Measurements from ENCODE around the gene MFSD6.

Gene MFSD6

DNA sequence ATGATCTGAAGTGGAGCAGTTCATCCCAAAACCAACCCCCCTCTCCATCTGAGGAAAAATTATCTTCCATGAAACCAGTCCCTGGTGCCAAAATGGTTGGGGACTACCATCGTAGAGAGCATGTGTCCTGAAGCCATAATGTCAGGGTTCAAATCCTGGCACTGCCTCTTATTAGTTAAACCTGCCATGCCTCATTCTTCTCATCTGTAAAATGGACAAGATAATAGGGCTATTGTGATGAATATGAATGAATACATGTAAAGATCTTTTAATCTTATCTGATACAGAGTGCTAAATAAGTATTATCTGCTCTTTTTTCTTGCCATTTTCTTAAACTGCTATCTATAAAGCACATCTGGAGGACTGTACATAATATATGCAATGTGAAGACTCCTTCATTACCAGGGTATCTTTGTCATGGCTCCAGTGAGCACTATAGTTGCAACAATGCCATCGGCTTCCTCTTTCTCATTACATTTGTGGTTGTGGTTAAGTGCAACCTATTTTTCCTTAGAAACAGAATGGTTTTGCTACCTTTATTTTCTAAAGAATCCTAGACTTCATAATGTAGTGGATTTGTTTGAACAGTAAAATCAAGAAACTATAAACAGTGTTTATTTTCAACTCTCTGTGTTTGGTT is 27.0 kb downstream of the MFSD6 start:
- Mint-ChIP-seq H3K4me3 (peak overlapping the region; percentile 30), H3K9me3 (no peaks in the 10 kb centered on the region), H3K36me3 (ENCODE audit: low read depth) (peaks cover 55% of the 10 kb centered on the region), H3K4me1 (ENCODE audit: low read depth) (peaks cover 42% of the 10 kb centered on the region), H3K27ac (no peak overlapping the region), H3K27me3 (ENCODE audit: low read depth) (no peaks in the 10 kb centered on the region)
- no peak for DNase-seq (ENCODE audit: low spot score)

DNA sequence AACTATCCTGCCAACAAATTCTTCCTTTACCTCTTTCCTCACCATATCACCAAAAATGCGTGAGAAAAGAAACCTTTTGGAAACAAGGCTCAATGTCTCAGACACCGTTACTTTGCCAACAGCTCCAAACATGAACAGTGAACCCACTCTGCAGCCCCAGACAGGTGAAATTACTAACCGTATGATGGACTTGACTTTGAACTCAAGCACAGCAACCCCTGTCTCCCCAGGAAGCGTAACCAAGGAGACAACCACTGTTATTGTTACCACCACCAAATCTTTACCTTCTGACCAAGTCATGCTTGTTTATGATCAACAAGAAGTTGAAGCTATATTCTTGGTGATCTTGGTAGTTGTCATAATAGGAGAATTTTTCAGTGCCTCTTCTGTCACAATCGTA is 28.4 kb downstream of the MFSD6 start:
- no peak overlapping the region for H3K27ac Mint-ChIP-seq
- no peaks in the 10 kb centered on the region for H3K27me3 Mint-ChIP-seq (ENCODE audit: low read depth)
- no peak overlapping the region for H3K4me3 Mint-ChIP-seq
- H3K4me1 Mint-ChIP-seq (ENCODE audit: low read depth): peaks cover 48% of the 10 kb centered on the region
- DNase-seq (ENCODE audit: low spot score): no peak
- no peaks in the 10 kb centered on the region for H3K9me3 Mint-ChIP-seq
- peaks cover 54% of the 10 kb centered on the region for H3K36me3 Mint-ChIP-seq (ENCODE audit: low read depth)

- Mint-ChIP-seq H3K4me3 (no peak overlapping the region), H3K9me3 (no peaks in the 10 kb centered on the region), H3K27ac (no peak overlapping the region), H3K27me3 (ENCODE audit: low read depth) (no peaks in the 10 kb centered on the region), H3K4me1 (ENCODE audit: low read depth) (peaks cover 35% of the 10 kb centered on the region), H3K36me3 (ENCODE audit: low read depth) (peaks cover 49% of the 10 kb centered on the region)
- no peak for DNase-seq (ENCODE audit: low spot score)
Measured at GRCh38 chr2:190440113-190440512, 32.0 kb downstream of the MFSD6 start.

DNA sequence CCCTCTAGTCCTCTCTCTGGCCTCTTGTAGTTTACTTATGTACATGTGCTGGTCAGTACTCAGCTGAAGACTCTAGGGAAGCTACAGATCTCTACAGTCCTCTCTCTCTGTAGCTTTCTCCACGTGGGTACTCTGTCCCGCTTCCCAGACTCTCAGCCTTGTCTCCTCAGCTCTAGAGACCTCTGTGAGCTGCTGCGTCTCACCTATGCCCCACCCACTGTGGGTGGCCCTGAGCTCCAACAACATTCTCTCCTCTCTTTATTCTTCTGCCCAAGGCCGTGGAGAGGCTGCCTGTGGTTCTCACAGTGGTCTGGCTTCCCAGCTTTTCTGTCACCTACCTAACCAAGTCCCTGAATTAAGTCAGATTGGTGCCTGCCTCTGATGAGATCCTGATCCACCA is 33.4 kb downstream of the MFSD6 start:
- Mint-ChIP-seq H3K27ac (no peak overlapping the region), H3K9me3 (no peaks in the 10 kb centered on the region), H3K4me3 (no peak overlapping the region), H3K36me3 (ENCODE audit: low read depth) (peaks cover 36% of the 10 kb centered on the region), H3K27me3 (ENCODE audit: low read depth) (no peaks in the 10 kb centered on the region), H3K4me1 (ENCODE audit: low read depth) (peaks cover 23% of the 10 kb centered on the region)
- no peak for DNase-seq (ENCODE audit: low spot score)

GRCh38 chr2:190443055-190443454 is 34.9 kb downstream of the MFSD6 start:
- H3K27ac Mint-ChIP-seq: no peak overlapping the region
- H3K4me1 Mint-ChIP-seq (ENCODE audit: low read depth): peaks cover 25% of the 10 kb centered on the region
- no peaks in the 10 kb centered on the region for H3K27me3 Mint-ChIP-seq (ENCODE audit: low read depth)
- no peak overlapping the region for H3K4me3 Mint-ChIP-seq
- DNase-seq (ENCODE audit: low spot score): no peak
- H3K36me3 Mint-ChIP-seq (ENCODE audit: low read depth): peaks cover 23% of the 10 kb centered on the region
- no peaks in the 10 kb centered on the region for H3K9me3 Mint-ChIP-seq

DNA sequence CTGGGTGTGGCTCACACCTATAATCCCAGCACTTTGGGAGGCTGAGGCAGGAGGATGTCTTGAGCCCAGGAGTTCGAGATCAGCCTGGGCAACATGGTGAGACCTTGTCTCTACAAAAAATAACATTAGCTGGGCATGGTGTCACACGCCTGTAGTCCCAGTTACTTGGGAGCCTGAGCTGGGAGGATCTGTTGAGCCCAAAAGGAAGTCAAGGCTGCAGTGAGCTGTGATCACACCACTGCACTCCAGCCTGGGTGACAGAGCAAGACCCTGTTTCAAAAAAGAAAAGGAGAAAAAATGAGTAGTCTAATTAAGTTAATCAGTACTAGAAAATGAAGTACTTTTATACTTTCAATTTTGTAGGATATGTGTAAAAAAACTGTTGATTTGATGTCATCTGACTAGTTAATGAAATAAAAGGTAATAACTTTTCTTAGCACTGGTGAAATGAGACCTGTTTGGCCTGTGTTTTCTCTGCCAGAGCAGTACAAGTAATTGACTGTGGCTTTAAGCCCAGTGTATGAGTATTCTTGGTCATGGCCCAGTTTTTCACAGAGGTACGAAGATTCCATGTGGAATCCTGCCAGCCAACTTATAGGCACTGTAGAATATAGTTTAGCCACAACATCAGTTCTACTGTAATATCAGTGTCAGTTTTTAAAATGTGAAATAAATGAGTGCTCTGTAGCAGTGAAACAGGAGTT is 35.8 kb downstream of the MFSD6 start:
- Mint-ChIP-seq H3K4me3 (no peak overlapping the region), H3K4me1 (ENCODE audit: low read depth) (peaks cover 25% of the 10 kb centered on the region), H3K27ac (peak overlapping the region; percentile 38), H3K27me3 (ENCODE audit: low read depth) (no peaks in the 10 kb centered on the region), H3K36me3 (ENCODE audit: low read depth) (peaks cover 22% of the 10 kb centered on the region), H3K9me3 (no peaks in the 10 kb centered on the region)
- DNase-seq (ENCODE audit: low spot score): no peak

DNA sequence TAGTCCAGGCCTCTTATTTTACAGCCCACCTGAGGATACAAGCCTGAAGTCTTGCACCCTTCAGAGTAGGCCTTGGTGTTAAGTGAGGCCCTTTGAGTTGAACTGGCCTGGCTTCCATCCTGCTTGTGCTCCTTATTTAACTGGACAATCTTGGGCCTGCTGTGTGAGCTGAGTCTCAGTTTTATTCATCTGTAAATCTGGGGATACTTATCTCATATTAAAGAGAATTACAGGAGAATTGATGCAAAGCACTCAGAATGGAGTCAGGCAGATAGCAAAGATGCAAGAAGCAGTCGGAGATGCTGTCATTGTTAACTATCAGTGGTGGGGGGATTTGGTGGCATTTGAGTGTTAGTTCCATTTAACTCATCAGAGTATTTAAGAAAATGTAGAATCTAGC is 36.8 kb downstream of the MFSD6 start:
- peaks cover 20% of the 10 kb centered on the region for H3K36me3 Mint-ChIP-seq (ENCODE audit: low read depth)
- H3K4me3 Mint-ChIP-seq: no peak overlapping the region
- no peaks in the 10 kb centered on the region for H3K27me3 Mint-ChIP-seq (ENCODE audit: low read depth)
- H3K4me1 Mint-ChIP-seq (ENCODE audit: low read depth): peaks cover 21% of the 10 kb centered on the region
- no peak for DNase-seq (ENCODE audit: low spot score)
- H3K27ac Mint-ChIP-seq: no peak overlapping the region
- H3K9me3 Mint-ChIP-seq: no peaks in the 10 kb centered on the region

- Mint-ChIP-seq H3K36me3 (ENCODE audit: low read depth) (peaks cover 20% of the 10 kb centered on the region), H3K27ac (no peak overlapping the region), H3K4me1 (ENCODE audit: low read depth) (peaks cover 19% of the 10 kb centered on the region), H3K4me3 (no peak overlapping the region), H3K9me3 (no peaks in the 10 kb centered on the region), H3K27me3 (ENCODE audit: low read depth) (no peaks in the 10 kb centered on the region)
- DNase-seq (ENCODE audit: low spot score): no peak
Measured at GRCh38 chr2:190446193-190446592, 38.0 kb downstream of the MFSD6 start.

- H3K36me3 Mint-ChIP-seq (ENCODE audit: low read depth): peaks cover 17% of the 10 kb centered on the region
- peaks cover 19% of the 10 kb centered on the region for H3K4me1 Mint-ChIP-seq (ENCODE audit: low read depth)
- H3K27me3 Mint-ChIP-seq (ENCODE audit: low read depth): no peaks in the 10 kb centered on the region
- no peak for DNase-seq (ENCODE audit: low spot score)
- no peaks in the 10 kb centered on the region for H3K9me3 Mint-ChIP-seq
- H3K4me3 Mint-ChIP-seq: no peak overlapping the region
- no peak overlapping the region for H3K27ac Mint-ChIP-seq
Measured at GRCh38 chr2:190446750-190447516, 38.8 kb downstream of the MFSD6 start.

DNA sequence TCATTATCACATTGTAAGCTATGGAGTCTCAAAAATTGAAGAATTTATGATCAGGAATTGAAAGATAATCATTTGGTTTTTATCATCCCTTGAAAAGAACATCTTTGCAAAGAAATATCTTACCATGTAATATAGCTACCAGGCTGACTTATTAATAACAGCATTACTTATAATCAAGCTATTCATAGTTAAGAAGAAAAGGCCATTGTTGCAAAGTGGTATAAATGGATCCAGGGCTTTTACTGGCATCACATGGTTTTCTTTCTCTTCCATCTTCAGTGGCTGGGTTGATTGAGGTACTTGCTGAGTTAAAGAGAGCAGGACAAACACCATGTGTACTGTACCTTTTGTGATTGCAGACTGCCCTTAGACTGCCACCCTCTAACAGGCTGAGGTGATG is 39.6 kb downstream of the MFSD6 start:
- no peak for DNase-seq (ENCODE audit: low spot score)
- Mint-ChIP-seq H3K36me3 (ENCODE audit: low read depth) (peaks cover 16% of the 10 kb centered on the region), H3K9me3 (no peaks in the 10 kb centered on the region), H3K4me3 (no peak overlapping the region), H3K27me3 (ENCODE audit: low read depth) (no peaks in the 10 kb centered on the region), H3K27ac (no peak overlapping the region), H3K4me1 (ENCODE audit: low read depth) (peaks cover 20% of the 10 kb centered on the region)

DNA sequence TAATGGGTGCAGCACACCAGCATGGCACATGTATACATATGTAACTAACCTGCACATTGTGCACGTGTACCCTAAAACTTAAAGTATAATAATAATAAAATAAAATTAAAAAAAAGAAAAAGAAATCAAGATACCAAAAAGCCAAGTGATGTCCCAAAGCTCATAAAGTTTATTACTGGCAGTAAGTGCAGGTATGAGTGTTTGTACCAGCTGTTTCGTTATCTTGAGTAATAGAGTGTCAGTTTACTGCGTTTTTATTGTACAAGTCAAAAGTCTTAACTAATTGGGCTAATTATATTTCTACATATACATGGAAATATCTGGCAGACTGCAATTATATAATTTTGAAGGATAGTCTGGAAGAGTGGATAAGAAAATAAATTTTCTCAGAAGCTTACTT is 41.8 kb downstream of the MFSD6 start:
- H3K36me3 Mint-ChIP-seq (ENCODE audit: low read depth): peaks cover 29% of the 10 kb centered on the region
- DNase-seq (ENCODE audit: low spot score): no peak
- H3K9me3 Mint-ChIP-seq: no peaks in the 10 kb centered on the region
- no peaks in the 10 kb centered on the region for H3K27me3 Mint-ChIP-seq (ENCODE audit: low read depth)
- H3K4me3 Mint-ChIP-seq: no peak overlapping the region
- no peak overlapping the region for H3K27ac Mint-ChIP-seq
- H3K4me1 Mint-ChIP-seq (ENCODE audit: low read depth): peaks cover 19% of the 10 kb centered on the region

GRCh38 chr2:190450363-190450762 is 42.2 kb downstream of the MFSD6 start:
- Mint-ChIP-seq H3K4me1 (ENCODE audit: low read depth) (peaks cover 19% of the 10 kb centered on the region), H3K9me3 (no peaks in the 10 kb centered on the region)

DNA sequence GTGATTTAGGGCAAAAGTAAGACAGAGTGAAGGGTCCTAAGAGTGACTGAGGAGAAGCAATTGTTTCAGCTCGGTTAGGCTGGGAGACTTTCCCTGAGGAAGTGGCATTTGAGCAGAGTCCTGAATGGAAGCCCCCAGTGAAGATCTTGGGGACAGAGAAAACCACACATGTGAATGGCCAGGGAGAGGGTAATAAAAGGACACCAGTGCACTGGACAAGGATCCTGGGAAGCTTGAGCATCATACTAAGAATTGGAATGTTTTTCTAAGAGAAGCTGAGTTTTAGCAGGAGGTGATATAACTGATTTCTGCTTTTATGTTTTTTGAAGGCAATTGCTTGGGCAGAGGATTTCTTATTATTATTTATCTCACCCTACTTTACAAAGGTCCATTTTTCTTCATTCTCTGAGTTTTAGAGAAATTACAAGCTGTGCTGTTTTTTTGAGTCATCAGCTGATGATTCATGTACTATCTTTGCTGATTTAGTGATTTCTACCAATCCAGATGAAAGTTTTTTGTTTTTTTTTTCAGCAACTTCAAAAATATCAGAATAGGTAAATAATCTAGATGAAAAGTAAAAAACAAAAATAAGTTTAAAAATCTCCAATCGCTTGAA is 43.5 kb downstream of the MFSD6 start:
- Mint-ChIP-seq H3K36me3 (ENCODE audit: low read depth) (peaks cover 35% of the 10 kb centered on the region), H3K27me3 (ENCODE audit: low read depth) (no peaks in the 10 kb centered on the region), H3K27ac (no peak overlapping the region), H3K4me1 (ENCODE audit: low read depth) (peaks cover 19% of the 10 kb centered on the region), H3K4me3 (no peak overlapping the region), H3K9me3 (no peaks in the 10 kb centered on the region)
- no peak for DNase-seq (ENCODE audit: low spot score)

More at GRCh38 chr2:190450363-190450762, 42.2 kb downstream of the MFSD6 start:
- no peak for DNase-seq (ENCODE audit: low spot score)
- Mint-ChIP-seq H3K27me3 (ENCODE audit: low read depth) (no peaks in the 10 kb centered on the region), H3K4me3 (no peak overlapping the region), H3K36me3 (ENCODE audit: low read depth) (peaks cover 30% of the 10 kb centered on the region), H3K27ac (no peak overlapping the region)

DNA sequence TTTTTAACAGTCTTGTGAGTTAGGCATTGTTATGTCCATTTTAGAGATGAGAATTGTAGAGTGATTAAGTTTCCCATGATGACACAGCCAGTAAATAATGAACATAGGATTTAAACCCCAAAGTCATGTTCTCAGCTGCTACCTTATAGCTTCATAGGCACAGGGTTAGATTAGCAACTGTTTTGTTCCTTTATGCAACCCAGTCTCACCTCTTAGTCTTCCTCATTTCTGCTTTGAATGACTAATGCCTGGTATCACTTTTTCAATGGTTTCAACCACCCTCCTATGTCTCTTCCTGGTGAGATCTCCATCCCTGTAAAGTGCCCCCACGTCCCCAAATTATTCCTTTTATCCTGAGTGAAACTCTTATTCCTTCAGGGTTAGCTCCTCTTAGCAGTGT is 44.3 kb downstream of the MFSD6 start:
- Mint-ChIP-seq H3K27me3 (ENCODE audit: low read depth) (no peaks in the 10 kb centered on the region), H3K9me3 (no peaks in the 10 kb centered on the region), H3K36me3 (ENCODE audit: low read depth) (peaks cover 43% of the 10 kb centered on the region), H3K4me3 (no peak overlapping the region), H3K27ac (no peak overlapping the region), H3K4me1 (ENCODE audit: low read depth) (peaks cover 17% of the 10 kb centered on the region)
- DNase-seq (ENCODE audit: low spot score): no peak

Data from T-helper 2 cell treated with Interferon-gamma antibody and Interleukin-4, amounts not matched to agents 5 μg/mL and 100 μg/mL, for 36 hours (primary cell).